GM13976 (cell line): ENCODE data around the gene GSTM1.
A peak's percentile ranks its signal among the peaks of the same experiment; 100 is the strongest.

ENCODE experiments used
- DNase-seq: peaks from one replicate; pipeline ENCODE4 v3.0.0; 2012; ENCODE audit warnings: low spot score
- in situ Hi-C: fragments of 300-500 bp; cut with MboI; formaldehyde crosslinking; loops from one replicate; pipeline ENCODE4 v1.12.0; 2022; ENCODE audit warnings: low sequenced_read_pairs, mixed read lengths, inconsistent platforms; ENCODE audit not compliant: unreplicated experiment
- TF ChIP-seq, protein P1 (sequence below): IDR thresholded peaks from 2 replicates; pipeline ENCODE4 v1.5.1; 2012; ENCODE audit warnings: borderline replicate concordance, mild to moderate bottlenecking; ENCODE audit not compliant: insufficient read depth; ENCODE audit errors: extremely low read depth, missing control alignments, control extremely low read depth

Gene GSTM1

DNA sequence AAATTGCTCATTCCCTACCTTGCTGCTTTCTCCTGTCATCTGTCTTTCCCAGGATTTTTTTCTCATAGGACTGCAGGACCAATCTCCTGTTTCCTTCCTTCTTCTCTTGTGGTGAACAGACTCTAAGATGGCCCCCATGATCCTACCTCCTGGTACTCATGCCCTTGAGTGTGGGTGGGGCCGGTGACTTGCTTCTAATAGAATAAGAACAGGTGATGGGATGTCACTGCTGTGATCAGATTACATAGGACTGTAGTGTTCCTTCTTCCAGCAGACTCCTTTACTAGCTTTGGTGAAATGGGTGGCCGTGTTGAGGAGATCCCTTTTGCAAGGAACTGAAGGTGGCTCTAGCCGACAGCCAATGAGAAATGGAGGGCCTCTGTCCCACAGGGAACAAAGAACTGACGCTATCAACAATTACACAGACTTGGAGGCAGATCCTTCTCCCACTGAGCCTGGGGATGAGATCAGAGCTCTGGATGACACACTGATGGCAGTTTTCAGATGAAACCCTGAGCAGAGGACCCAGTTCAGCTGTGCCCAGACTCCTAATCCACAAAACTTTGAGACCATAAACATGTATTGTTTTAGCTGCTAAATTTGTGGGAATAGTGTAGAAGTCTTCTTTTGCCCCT, 45.7 kb downstream of the GSTM1 start:
- DNase-seq, result no peak
- TF ChIP-seq, protein P1, sequence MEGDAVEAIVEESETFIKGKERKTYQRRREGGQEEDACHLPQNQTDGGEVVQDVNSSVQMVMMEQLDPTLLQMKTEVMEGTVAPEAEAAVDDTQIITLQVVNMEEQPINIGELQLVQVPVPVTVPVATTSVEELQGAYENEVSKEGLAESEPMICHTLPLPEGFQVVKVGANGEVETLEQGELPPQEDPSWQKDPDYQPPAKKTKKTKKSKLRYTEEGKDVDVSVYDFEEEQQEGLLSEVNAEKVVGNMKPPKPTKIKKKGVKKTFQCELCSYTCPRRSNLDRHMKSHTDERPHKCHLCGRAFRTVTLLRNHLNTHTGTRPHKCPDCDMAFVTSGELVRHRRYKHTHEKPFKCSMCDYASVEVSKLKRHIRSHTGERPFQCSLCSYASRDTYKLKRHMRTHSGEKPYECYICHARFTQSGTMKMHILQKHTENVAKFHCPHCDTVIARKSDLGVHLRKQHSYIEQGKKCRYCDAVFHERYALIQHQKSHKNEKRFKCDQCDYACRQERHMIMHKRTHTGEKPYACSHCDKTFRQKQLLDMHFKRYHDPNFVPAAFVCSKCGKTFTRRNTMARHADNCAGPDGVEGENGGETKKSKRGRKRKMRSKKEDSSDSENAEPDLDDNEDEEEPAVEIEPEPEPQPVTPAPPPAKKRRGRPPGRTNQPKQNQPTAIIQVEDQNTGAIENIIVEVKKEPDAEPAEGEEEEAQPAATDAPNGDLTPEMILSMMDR, result no peak
- in situ Hi-C loops, result no loop called here

DNA sequence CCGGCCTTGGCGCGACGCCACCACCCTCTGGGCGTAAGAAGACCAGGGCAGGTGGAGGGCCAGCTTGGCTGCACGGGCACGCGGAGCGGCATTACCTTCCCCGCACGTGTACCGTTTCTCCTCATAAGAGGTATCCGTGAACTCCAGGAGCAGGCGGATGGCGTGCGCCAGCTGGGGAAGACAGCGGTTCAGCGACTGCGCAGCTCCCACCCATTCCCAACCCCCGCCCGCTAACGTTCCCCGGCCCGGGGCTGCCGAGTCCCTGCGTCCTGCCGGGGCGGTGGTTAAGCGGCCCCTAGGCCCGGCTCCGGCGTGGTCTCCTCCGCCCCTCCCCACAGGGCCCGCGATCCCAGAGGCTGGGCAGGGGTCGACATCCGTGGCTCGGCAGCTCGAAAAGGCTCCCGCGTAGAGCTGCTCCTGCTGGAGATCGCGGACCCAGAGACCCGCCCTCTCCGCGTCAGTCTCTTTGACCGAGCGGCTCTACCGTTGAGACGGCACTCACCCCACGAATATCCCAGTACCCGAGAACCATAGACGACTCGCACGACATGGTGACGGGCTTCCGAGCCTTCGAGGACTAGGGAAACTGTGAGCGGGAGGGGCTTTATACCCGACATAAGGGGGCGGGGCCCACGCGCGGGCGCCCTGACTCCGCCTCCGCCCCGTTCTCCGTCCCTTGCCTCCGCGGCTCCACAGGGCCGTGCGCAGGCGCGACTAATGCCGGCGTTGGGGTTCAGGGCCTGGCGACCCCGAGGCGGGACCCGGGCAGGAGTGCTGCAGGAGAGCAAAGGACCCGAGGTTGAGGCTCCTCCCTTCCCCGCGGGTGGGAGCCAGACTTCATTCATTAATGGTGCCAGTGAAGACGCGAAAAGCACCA, 52.4 kb downstream of the GSTM1 start:
- TF ChIP-seq, protein P1, result no peak
- DNase-seq, result peak; percentile 87
- in situ Hi-C loops, result no loop called here

DNA sequence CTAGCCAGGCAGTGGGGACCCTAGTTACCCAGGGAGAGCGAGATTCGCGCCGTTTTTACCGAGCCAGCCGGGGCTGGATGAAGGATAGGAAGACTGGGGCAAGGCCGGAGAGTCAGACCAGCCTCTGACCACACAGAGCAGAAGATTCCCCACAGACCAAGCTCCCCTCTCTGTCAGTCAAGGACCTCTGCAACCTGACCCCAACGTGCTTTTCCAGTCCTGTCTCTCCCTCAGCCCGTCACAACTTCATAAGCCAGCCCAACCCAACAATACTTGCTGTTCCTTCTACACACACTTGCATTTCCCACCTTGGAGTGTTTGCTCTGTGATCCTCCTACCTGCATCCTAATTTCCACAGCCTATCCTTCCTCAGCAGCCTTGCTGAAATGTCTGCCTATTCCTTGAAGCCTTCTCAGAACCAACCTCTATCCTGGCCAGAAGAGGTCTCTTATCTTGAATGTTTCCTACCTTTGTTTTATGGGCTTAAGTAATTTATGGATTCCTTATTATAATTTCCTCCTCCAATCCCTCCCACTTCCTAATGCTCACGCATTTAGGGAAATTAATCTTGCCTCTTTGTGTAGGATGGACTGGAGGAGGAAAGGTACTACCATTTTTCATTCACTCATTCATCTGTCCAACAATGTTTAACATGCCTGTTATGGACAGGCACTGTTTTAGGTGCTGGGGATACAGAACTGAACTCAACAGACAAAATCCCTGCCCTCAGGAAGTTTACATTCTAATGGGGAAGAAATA, 53.2 kb downstream of the GSTM1 start, which contains the start of gene GSTM3:
TSS of gene GSTM3 (minus strand) at position 424 of the 759 bp plus-strand sequence. CDS start 751 bp downstream, outside the sequence.
- no peak for DNase-seq
- in situ Hi-C loops, result no loop called here
- TF ChIP-seq, protein P1, result no peak
